Activated T-cell treated with anti-CD3 and anti-CD28 coated beads for 1 hour (primary cell): ENCODE results near the gene PHAF1.

ENCODE experiments used
- DNase-seq: peaks from one replicate; pipeline ENCODE4 v3.0.0-alpha.2; 2020; ENCODE audit warnings: low read depth

Gene PHAF1

GRCh38 chr16:67196881-67197280, 87.1 kb downstream of the PHAF1 start:
- no peak for DNase-seq

- DNase-seq: no peak
These were observed 88.0 kb downstream of the PHAF1 start for GRCh38 chr16:67197704-67198103.
